MCF 10A (cell line): ENCODE measurements around the gene TRMT112. TPM values are rescaled to one million over a fixed set of nuclear protein-coding genes. Genes with fewer than 3 reads are reported as not detected.
A peak's percentile ranks its signal among the peaks of the same experiment; 100 is the strongest.

ENCODE experiments used
- BruUV-seq: library from RNA; stranded (reverse); fragments of 400-500 nt; replicated peaks from 2 replicates; lab custom pipeline; 2021; lab: Mats Ljungman, UMichigan
- CTCF ChIA-PET: fragments of 300-600 bp; sonication (Branson Sonifier 250); formaldehyde crosslinking; extraction: SDS; loops from one replicate; lab custom pipeline; 2021; ENCODE audit warnings: antibody characterized with exemption, inconsistent platforms; lab: Yijun Ruan, JAX
- POLR2A ChIA-PET: fragments of 300-600, 350-650 bp; sonication (Branson Sonifier 250); formaldehyde crosslinking; extraction: SDS; loops from one replicate; lab custom pipeline; 2020; ENCODE audit warnings: antibody characterized with exemption, inconsistent platforms; lab: Yijun Ruan, JAX
- DNase-seq: peaks from one replicate; pipeline ENCODE4 v3.0.0-alpha.2; 2018; ENCODE audit not compliant: unreplicated experiment
- H3K27ac Mint-ChIP-seq: one replicate; pipeline ENCODE4 v1.8.0; 2022; ENCODE audit warnings: mild to moderate bottlenecking, low read depth, mixed read lengths; ENCODE audit not compliant: unreplicated experiment
- H3K27me3 Mint-ChIP-seq: one replicate; pipeline ENCODE4 v1.8.0; 2022; ENCODE audit warnings: mixed read lengths; ENCODE audit not compliant: insufficient read depth, unreplicated experiment
- H3K36me3 Mint-ChIP-seq: one replicate; pipeline ENCODE4 v1.8.0; 2022; ENCODE audit warnings: mild to moderate bottlenecking, moderate library complexity, mixed read lengths; ENCODE audit not compliant: insufficient read depth, unreplicated experiment
- H3K4me1 Mint-ChIP-seq: one replicate; pipeline ENCODE4 v1.8.0; 2022; ENCODE audit warnings: mixed read lengths; ENCODE audit not compliant: insufficient read depth, unreplicated experiment
- H3K4me3 Mint-ChIP-seq: one replicate; pipeline ENCODE4 v1.8.0; 2022; ENCODE audit warnings: mild to moderate bottlenecking, moderate library complexity, mixed read lengths; ENCODE audit not compliant: unreplicated experiment
- H3K9me3 Mint-ChIP-seq: one replicate; pipeline ENCODE4 v1.8.0; 2022; ENCODE audit warnings: mixed read lengths; ENCODE audit not compliant: unreplicated experiment
- CTCF ChIP-seq: fragments of 200-600 bp; IDR thresholded peaks from one replicate; pipeline ENCODE4 v1.8.0; 2022; ENCODE audit warnings: antibody characterized with exemption, mild to moderate bottlenecking; ENCODE audit not compliant: unreplicated experiment
- intact Hi-C: fragments of 100-400 bp; cut with micrococcal nuclease; formaldehyde crosslinking; loops from 2 replicates; pipeline ENCODE4 v1.14.1; 2022
- total RNA-seq: library from RNA; stranded (reverse); gene quantifications from 2 replicates; pipeline ENCODE4 v1.2.3, GENCODE V29; 2022

Gene TRMT112
- total RNA-seq, 1 experiment from 2014 or later, result 284 TPM

DNA sequence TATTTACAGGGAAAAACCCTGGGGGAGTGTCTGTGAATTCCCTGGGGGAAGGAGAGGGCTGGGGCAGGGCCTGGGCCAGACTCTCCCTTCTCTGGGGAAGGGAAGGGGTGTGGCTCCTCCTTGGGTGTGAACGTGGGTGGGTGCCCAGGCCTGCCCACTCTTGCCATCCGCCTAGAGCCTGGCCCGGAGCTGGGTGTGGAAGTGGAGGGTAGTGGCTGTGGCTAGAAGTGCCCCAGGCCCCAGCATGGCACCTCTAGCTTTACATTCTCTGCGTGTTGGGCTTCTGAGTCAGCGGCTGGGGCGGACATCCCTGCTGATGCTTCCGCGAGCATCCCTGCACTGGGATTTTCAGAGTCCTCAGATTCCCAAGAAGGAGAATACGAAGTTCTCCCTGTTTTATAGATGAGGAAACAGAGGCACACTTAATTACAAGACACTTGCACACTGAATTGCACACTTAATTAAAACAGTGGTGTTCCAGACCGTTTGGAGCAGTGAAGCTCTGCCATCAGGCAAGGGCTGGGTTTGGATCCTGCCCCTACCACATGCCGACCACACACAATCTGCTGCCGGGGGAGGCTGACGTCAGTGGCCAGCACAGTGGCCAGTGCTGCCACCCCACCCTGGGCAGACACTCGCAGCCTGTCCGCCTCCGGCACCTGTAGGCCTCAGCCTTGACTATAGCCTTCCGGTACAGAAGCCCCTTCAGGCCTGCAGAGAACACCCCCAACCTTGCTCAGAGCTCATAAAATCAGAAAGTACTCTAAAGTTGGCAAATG, 40.5 kb downstream of the TRMT112 start:
- no peaks in the 10 kb centered on the region for H3K27me3 Mint-ChIP-seq
- CTCF ChIA-PET, result interaction anchor here (0.6 to 4.5 kb wide), 6 partner anchors 26 to 676 kb away, joined by 3 to 37 read pairs (median 5); partner anchors contain the start of gene CATSPERZ
- H3K4me1 Mint-ChIP-seq, result peaks cover 4% of the 10 kb centered on the region
- H3K27ac Mint-ChIP-seq, result peak overlapping the region; percentile 79
- H3K4me3 Mint-ChIP-seq, result peak overlapping the region; percentile 14
- POLR2A ChIA-PET, result interaction anchor here (0.6 to 3.0 kb wide), 21 partner anchors 9 to 591 kb away, joined by 3 to 24 read pairs (median 5); partner anchors contain the start of genes ESRRA, GPR137, NUDT22 and PLCB3
- BruUV-seq, result no TSS peak
- TF ChIP-seq CTCF, result no peak
- intact Hi-C loops, result no loop called here
- peak; percentile 90 for DNase-seq
- peaks cover 49% of the 10 kb centered on the region for H3K36me3 Mint-ChIP-seq
- H3K9me3 Mint-ChIP-seq, result no peaks in the 10 kb centered on the region

- H3K36me3 Mint-ChIP-seq, result peaks cover 39% of the 10 kb centered on the region
- ChIA-PET POLR2A (interaction anchor here (0.8 to 3.0 kb wide), 11 partner anchors 8 to 76 kb away, joined by 3 to 24 read pairs (median 5); partner anchors contain the start of genes GPR137 and PLCB3), CTCF (interaction anchor here (0.6 to 4.5 kb wide), 4 partner anchors 16 to 80 kb away, joined by 3 to 37 read pairs (median 14); partner anchors contain the start of gene CATSPERZ)
- no peak for DNase-seq
- H3K27me3 Mint-ChIP-seq, result no peaks in the 10 kb centered on the region
- intact Hi-C loops, result no loop called here
- peaks cover 4% of the 10 kb centered on the region for H3K4me1 Mint-ChIP-seq
- H3K9me3 Mint-ChIP-seq, result no peaks in the 10 kb centered on the region
- H3K27ac Mint-ChIP-seq, result peak overlapping the region; percentile 79
- H3K4me3 Mint-ChIP-seq, result no peak overlapping the region
- no TSS peak for BruUV-seq
- TF ChIP-seq CTCF, result no peak
Measured at GRCh38 chr11:64275841-64276240, 41.5 kb downstream of the TRMT112 start.

GRCh38 chr11:64275031-64275800, 42.1 kb downstream of the TRMT112 start:
- Mint-ChIP-seq H3K27ac (peak overlapping the region; percentile 79), H3K27me3 (no peaks in the 10 kb centered on the region), H3K36me3 (peaks cover 35% of the 10 kb centered on the region), H3K4me1 (peaks cover 4% of the 10 kb centered on the region), H3K9me3 (no peaks in the 10 kb centered on the region), H3K4me3 (no peak overlapping the region)
- intact Hi-C loops, result no loop called here
- CTCF ChIA-PET, result interaction anchor here (0.6 to 4.5 kb wide), 3 partner anchors 17 to 81 kb away, joined by 3 to 37 read pairs (median 23); partner anchors contain the start of gene CATSPERZ
- BruUV-seq, result no TSS peak
- POLR2A ChIA-PET, result interaction anchor here (0.6 to 3.0 kb wide), 9 partner anchors 11 to 1696 kb away, joined by 3 to 24 read pairs (median 4); partner anchors contain the start of genes GPR137 and PLCB3
- no peak for DNase-seq
- TF ChIP-seq CTCF, result no peak
